Measurements from ENCODE around the gene SCN11A. TPM values are rescaled to one million over a fixed set of nuclear protein-coding genes. Genes with fewer than 3 reads are reported as not detected.

Gene SCN11A
- total RNA-seq, 1 experiment from 2014 or later: not detected

GRCh38 chr3:39088889-39089288 is 37.1 kb upstream of the SCN11A start:
- H3K9ac ChIP-seq (ENCODE audit: low read length): no peak overlapping the region
- intact Hi-C loops (cut with micrococcal nuclease): no loop called here
- H3K9me3 ChIP-seq (ENCODE audit: low read length): no peaks in the 10 kb centered on the region
- ATAC-seq (no peak), DNase-seq (no peak)
- TF ChIP-seq EZH2 (IDR thresholded peaks at IDR 0.05; ENCODE audit: low read length, unreplicated experiment) (no peak), CTCF (conservative IDR thresholded peaks at IDR 0.05; ENCODE audit: low read depth, low read length) (no peak), EZH2phosphoT487 (IDR thresholded peaks at IDR 0.05; ENCODE audit: borderline replicate concordance, low read length) (no peak)
- no peaks in the 10 kb centered on the region for H3K9me2 ChIP-seq (replicated peaks; ENCODE audit: low read length)
- BruUV-seq (replicated peaks): no TSS peak
- no peak overlapping the region for H3K27ac ChIP-seq (ENCODE audit: low read length)
- peaks cover 31% of the 10 kb centered on the region; the same call in 1 of the 2 replicates for H3K36me3 ChIP-seq (ENCODE audit: low read depth, low read length)
- H3K4me3 ChIP-seq (ENCODE audit: low read length): no peak overlapping the region
- POLR2A ChIA-PET (ENCODE audit: unreplicated experiment): no interaction called here
- no peaks in the 10 kb centered on the region for H3F3A ChIP-seq (ENCODE audit: low read length, unreplicated experiment)
- no peaks in the 10 kb centered on the region for H4K20me1 ChIP-seq (ENCODE audit: low read length)
- CTCF ChIA-PET: no interaction called here
- no peaks in the 10 kb centered on the region for H3K79me2 ChIP-seq (ENCODE audit: low read length)
- no peak overlapping the region for H2AFZ ChIP-seq (ENCODE audit: low read length)
- H3K27me3 ChIP-seq (ENCODE audit: low read length): no peaks in the 10 kb centered on the region
- H3K4me1 ChIP-seq (ENCODE audit: insufficient read depth, low read length): no peaks in the 10 kb centered on the region
- H3K4me2 ChIP-seq (ENCODE audit: low read length): no peak overlapping the region

DNA sequence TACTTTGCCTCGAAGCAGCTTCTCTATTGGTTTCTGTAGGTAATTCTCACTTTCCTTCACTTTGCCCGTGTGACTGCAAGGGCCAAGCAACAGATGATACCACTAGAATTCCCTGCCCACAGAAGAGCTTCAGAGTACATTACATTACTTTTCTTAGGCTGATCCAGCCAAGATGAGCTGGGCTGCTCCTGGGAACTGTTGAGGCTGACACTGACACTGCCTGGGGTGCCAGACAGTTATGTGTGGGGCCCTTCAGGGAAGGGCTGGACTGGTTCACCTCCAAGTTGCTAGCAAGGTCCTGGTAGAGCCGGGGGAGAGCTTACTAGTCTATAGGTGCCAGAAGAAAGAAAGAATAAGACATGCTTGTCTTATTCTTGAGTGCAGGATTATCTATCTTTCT is 36.7 kb upstream of the SCN11A start:
- Histone ChIP-seq H3K36me3 (ENCODE audit: low read depth, low read length) (peaks cover 31% of the 10 kb centered on the region; the same call in 1 of the 2 replicates), H3K9me2 (replicated peaks; ENCODE audit: low read length) (no peaks in the 10 kb centered on the region), H3K79me2 (ENCODE audit: low read length) (no peaks in the 10 kb centered on the region), H3K4me3 (ENCODE audit: low read length) (no peak overlapping the region), H3K27ac (ENCODE audit: low read length) (no peak overlapping the region), H4K20me1 (ENCODE audit: low read length) (no peaks in the 10 kb centered on the region), H3K9me3 (ENCODE audit: low read length) (no peaks in the 10 kb centered on the region), H3K4me2 (ENCODE audit: low read length) (no peak overlapping the region), H2AFZ (ENCODE audit: low read length) (no peak overlapping the region), H3K9ac (ENCODE audit: low read length) (no peak overlapping the region), H3K4me1 (ENCODE audit: insufficient read depth, low read length) (no peaks in the 10 kb centered on the region), H3K27me3 (ENCODE audit: low read length) (no peaks in the 10 kb centered on the region), H3F3A (ENCODE audit: low read length, unreplicated experiment) (no peaks in the 10 kb centered on the region)
- TF ChIP-seq EZH2 (IDR thresholded peaks at IDR 0.05; ENCODE audit: low read length, unreplicated experiment) (no peak), EZH2phosphoT487 (IDR thresholded peaks at IDR 0.05; ENCODE audit: borderline replicate concordance, low read length) (no peak), CTCF (conservative IDR thresholded peaks at IDR 0.05; ENCODE audit: low read depth, low read length) (no peak)
- DNase-seq (no peak), ATAC-seq (no peak)
- BruUV-seq (replicated peaks): no TSS peak
- intact Hi-C loops (cut with micrococcal nuclease): no loop called here
- ChIA-PET POLR2A (ENCODE audit: unreplicated experiment) (no interaction called here), CTCF (no interaction called here)

- DNase-seq: no peak
- ATAC-seq: no peak
- no peaks in the 10 kb centered on the region for H3F3A ChIP-seq (ENCODE audit: low read length, unreplicated experiment)
- H3K79me2 ChIP-seq (ENCODE audit: low read length): no peaks in the 10 kb centered on the region
- no peak overlapping the region for H3K4me2 ChIP-seq (ENCODE audit: low read length)
- no peak overlapping the region for H3K4me3 ChIP-seq (ENCODE audit: low read length)
- peaks cover 21% of the 10 kb centered on the region; the same call in 1 of the 2 replicates for H3K36me3 ChIP-seq (ENCODE audit: low read depth, low read length)
- H3K27me3 ChIP-seq (ENCODE audit: low read length): no peaks in the 10 kb centered on the region
- BruUV-seq (replicated peaks): no TSS peak
- intact Hi-C loops (cut with micrococcal nuclease): no loop called here
- no peaks in the 10 kb centered on the region for H3K4me1 ChIP-seq (ENCODE audit: insufficient read depth, low read length)
- no peaks in the 10 kb centered on the region for H3K9me2 ChIP-seq (replicated peaks; ENCODE audit: low read length)
- ChIA-PET CTCF (no interaction called here), POLR2A (ENCODE audit: unreplicated experiment) (no interaction called here)
- no peaks in the 10 kb centered on the region for H3K9me3 ChIP-seq (ENCODE audit: low read length)
- H2AFZ ChIP-seq (ENCODE audit: low read length): no peak overlapping the region
- TF ChIP-seq CTCF (conservative IDR thresholded peaks at IDR 0.05; ENCODE audit: low read depth, low read length): no peak
- TF ChIP-seq EZH2 (IDR thresholded peaks at IDR 0.05; ENCODE audit: low read length, unreplicated experiment): no peak
- TF ChIP-seq EZH2phosphoT487 (IDR thresholded peaks at IDR 0.05; ENCODE audit: borderline replicate concordance, low read length): no peak
- H4K20me1 ChIP-seq (ENCODE audit: low read length): no peaks in the 10 kb centered on the region
- H3K9ac ChIP-seq (ENCODE audit: low read length): no peak overlapping the region
- H3K27ac ChIP-seq (ENCODE audit: low read length): no peak overlapping the region
Measured at GRCh38 chr3:39086144-39086543, 34.4 kb upstream of the SCN11A start.
